Immature natural killer cell (primary cell): ENCODE results near the gene GDAP2. TPM values are rescaled to one million over a fixed set of nuclear protein-coding genes. Genes with fewer than 3 reads are reported as not detected.

Experiments
- polyA plus RNA-seq, 3 donors: library from polyadenylated mRNA; unstranded; fragments of 300-500 nt; fragmentation: Illumina TruSeq; gene quantifications; one replicate each; pipeline ENCODE4 v1.2.3, GENCODE V29; 2021

The GDAP2 gene
- polyA plus RNA-seq, 3 donors from 2014 or later, result 4.5 to 16.4 (median 10.6) TPM

Other genes starting within 250 kb of the GDAP2 start
- gene WDR3, start 118 bp upstream of the GDAP2 start, polyA plus RNA-seq, result 10 to 100 TPM; 11.8 to 20.1 (median 17.0) TPM